HepG2 (cell line): ENCODE data around the gene MACROD2. TPM values are rescaled to one million over a fixed set of nuclear protein-coding genes. Genes with fewer than 3 reads are reported as not detected.

Experiments used
- ATAC-seq: fragments of 200-7000 bp; cut with Tn5 transposase; 3 replicates; pipeline ENCODE4 v1.9.1; 2020; ENCODE audit warnings: mild to moderate bottlenecking, moderate library complexity
- BruUV-seq: library from RNA; stranded (reverse); fragments of 400-500 nt; replicated peaks from 2 replicates; lab custom pipeline; 2021; lab: Mats Ljungman, UMichigan
- CTCF ChIA-PET: fragments of 300-600 bp; formaldehyde crosslinking; extraction: SDS; loops from one replicate; lab custom pipeline; 2021; ENCODE audit warnings: low total read pairs, inconsistent platforms, low intra/inter-chr PET ratio; lab: Yijun Ruan, JAX
- POLR2A ChIA-PET: fragments of 350-600 bp; sonication (Branson Sonifier 250); formaldehyde crosslinking; loops from one replicate; lab custom pipeline; 2020; ENCODE audit warnings: antibody characterized with exemption, inconsistent platforms; lab: Yijun Ruan, JAX
- DNase-seq: peaks from one replicate; pipeline ENCODE4 v3.0.0-alpha.2; 2015; ENCODE audit warnings: low spot score
- FAIRE-seq: peaks from 3 replicates; lab custom pipeline; 2011; peaks lifted over from hg19 to GRCh38; lab: Jason Lieb, UNC
- H2AFZ ChIP-seq: one replicate; pipeline ENCODE4 v1.6.1; 2011; ENCODE audit warnings: low read length, inconsistent platforms
- H3K27ac ChIP-seq: fragments of 300-600 bp; 3 replicates; pipeline ENCODE4 v1.8.0; 2011; ENCODE audit warnings: mixed run types, mild to moderate bottlenecking, mixed read lengths, low read length, inconsistent platforms; ENCODE audit not compliant: insufficient read depth; ENCODE audit errors: extremely low read length
- H3K27me3 ChIP-seq, 2 experiments: fragments of 200-600 bp in 1 of 2; 2 replicates in 1 of 2; 3 replicates in 1 of 2; pipeline versions ENCODE4 v1.6.0 to v1.8.0; 2011; ENCODE audit warnings: low read length in 2 of 2, mild to moderate bottlenecking in 2 of 2, moderate library complexity in 2 of 2, inconsistent platforms in 1 of 2; ENCODE audit not compliant: insufficient read depth in 2 of 2, control insufficient read depth in 1 of 2
- H3K36me3 ChIP-seq, 2 experiments: fragments of 200-600 bp in 1 of 2; replicated peaks in 1 of 2; 2 replicates in 1 of 2; 3 replicates in 1 of 2; pipeline versions ENCODE4 v1.5.1 to v1.8.0; 2011; ENCODE audit warnings: low read length in 2 of 2, inconsistent platforms in 1 of 2; ENCODE audit not compliant: insufficient read depth in 2 of 2, control insufficient read depth in 1 of 2
- H3K4me1 ChIP-seq: 2 replicates; pipeline ENCODE4 v1.5.1; 2012; ENCODE audit warnings: low read length, inconsistent platforms; ENCODE audit not compliant: insufficient read depth
- H3K4me2 ChIP-seq: 2 replicates; pipeline ENCODE4 v1.6.0; 2011; ENCODE audit warnings: low read depth, low read length, inconsistent platforms
- H3K4me3 ChIP-seq, 3 experiments: fragments of 200-600 bp in 1 of 3; sonication (generic), shearing (Covaris generic) in 1 of 3; replicated peaks in 1 of 3; 2 replicates each; pipeline ENCODE4 v1.5.1; 2011 to 2016; ENCODE audit warnings: low read length in 3 of 3, inconsistent platforms in 2 of 3, low read depth in 2 of 3, mild to moderate bottlenecking in 2 of 3, control low read depth in 1 of 3, mixed read lengths in 1 of 3; ENCODE audit not compliant: insufficient read depth in 1 of 3
- H3K79me2 ChIP-seq: one replicate; pipeline ENCODE4 v1.6.1; 2011; ENCODE audit warnings: low read length, inconsistent platforms; ENCODE audit not compliant: insufficient read depth
- H3K9ac ChIP-seq: 2 replicates; pipeline ENCODE4 v1.6.0; 2011; ENCODE audit warnings: mild to moderate bottlenecking, low read depth, low read length, inconsistent platforms; ENCODE audit not compliant: insufficient read depth
- H3K9me3 ChIP-seq: 2 replicates; pipeline ENCODE4 v1.5.1; 2012; ENCODE audit warnings: mild to moderate bottlenecking, low read length
- H4K20me1 ChIP-seq: 2 replicates; pipeline ENCODE4 v1.6.0; 2011; ENCODE audit warnings: inconsistent platforms, mild to moderate bottlenecking, low read length, moderate library complexity; ENCODE audit not compliant: insufficient read depth
- HHEX ChIP-seq: IDR thresholded peaks from 2 replicates; pipeline ENCODE4 v1.6.1; 2016; ENCODE audit warnings: control low read depth
- HMG20A ChIP-seq: IDR thresholded peaks from 2 replicates; pipeline ENCODE4 v1.6.1; 2016; ENCODE audit warnings: borderline replicate concordance
- KDM5B ChIP-seq: sonication (generic); formaldehyde crosslinking; IDR thresholded peaks from 2 replicates; pipeline ENCODE4 v1.4.0; 2020; ENCODE audit warnings: missing genetic modification reagents, mild to moderate bottlenecking, borderline replicate concordance
- KLF6 ChIP-seq: IDR thresholded peaks from 2 replicates; pipeline ENCODE4 v1.8.0; 2016; ENCODE audit warnings: missing biosample characterization, missing genetic modification reagents
- KMT2B ChIP-seq: IDR thresholded peaks from 2 replicates; pipeline ENCODE4 v1.6.1; 2016; ENCODE audit warnings: missing genetic modification reagents, missing compliant biosample characterization
- RBM22 ChIP-seq: fragments of 200-400 bp; formaldehyde crosslinking; optimal IDR thresholded peaks from 2 replicates; pipeline ENCODE3; 2017; ENCODE audit warnings: mild to moderate bottlenecking, low read length, moderate library complexity
- SAFB2 ChIP-seq: sonication (generic); formaldehyde crosslinking; IDR thresholded peaks from 2 replicates; pipeline ENCODE4 v1.5.1; 2020; ENCODE audit warnings: missing genetic modification reagents, low read depth, mild to moderate bottlenecking, borderline replicate concordance
- SMAD1 ChIP-seq: sonication (generic); formaldehyde crosslinking; IDR thresholded peaks from 2 replicates; pipeline ENCODE4 v1.4.0; 2020; ENCODE audit warnings: missing genetic modification reagents, low read depth, mild to moderate bottlenecking, borderline replicate concordance
- YEATS4 ChIP-seq: sonication (generic); formaldehyde crosslinking; IDR thresholded peaks from 2 replicates; pipeline ENCODE4 v1.4.0; 2020; ENCODE audit warnings: missing genetic modification reagents, borderline replicate concordance
- ZNF18 ChIP-seq: sonication (generic); formaldehyde crosslinking; IDR thresholded peaks from 2 replicates; pipeline ENCODE4 v1.8.0; 2022; ENCODE audit warnings: mild to moderate bottlenecking, missing genetic modification reagents; ENCODE audit not compliant: insufficient replicate concordance
- ZNF484 ChIP-seq: sonication (generic); formaldehyde crosslinking; IDR thresholded peaks from 2 replicates; pipeline ENCODE4 v1.5.1; 2020; ENCODE audit warnings: mild to moderate bottlenecking, low read depth, missing genetic modification reagents, borderline replicate concordance
- ZNF556 ChIP-seq: sonication (generic); formaldehyde crosslinking; IDR thresholded peaks from 2 replicates; pipeline ENCODE4 v1.4.0; 2020; ENCODE audit warnings: mild to moderate bottlenecking, missing genetic modification reagents, borderline replicate concordance
- ZNF737 ChIP-seq: sonication (generic); formaldehyde crosslinking; IDR thresholded peaks from 2 replicates; pipeline ENCODE4 v1.5.0; 2020; ENCODE audit warnings: missing genetic modification reagents, mild to moderate bottlenecking, borderline replicate concordance
- ZNF878 ChIP-seq: sonication (generic); formaldehyde crosslinking; IDR thresholded peaks from 2 replicates; pipeline ENCODE4 v1.8.1; 2023; ENCODE audit warnings: mild to moderate bottlenecking, missing genetic modification reagents, moderate library complexity
- in situ Hi-C: cut with HindIII; loops from 2 replicates; pipeline ENCODE4 v1.10.0; 2017; ENCODE audit warnings: low pct_unique_long_range_greater_than_20kb; ENCODE audit not compliant: extremely low pct_ligation_motif_present
- intact Hi-C: fragments of 100-400 bp; cut with micrococcal nuclease; formaldehyde crosslinking; loops from one replicate; pipeline ENCODE4 v1.10.0; 2022; ENCODE audit not compliant: unreplicated experiment
- polyA plus RNA-seq, 8 experiments: library from polyadenylated mRNA; depleted of rRNA in 3 of 8; stranded (reverse) in 7 of 8; unstranded in 1 of 8; fragments of >200 nt; fragmentation: Illumina TruSeq in 4 of 8; extraction: Trizol in 4 of 8; gene quantifications; 2 replicates each; pipeline versions ENCODE4 v1.2.1 to v1.2.3, GENCODE V29; 2011 to 2016; ENCODE audit warnings: low read depth in 4 of 8, missing spikeins in 1 of 8, mixed read lengths in 1 of 8; ENCODE audit not compliant: insufficient read depth in 1 of 8
- total RNA-seq, 5 experiments: library from RNA; depleted of rRNA; stranded (reverse); fragments of >200 nt; fragmentation: Illumina TruSeq; extraction: Trizol; gene quantifications; 2 replicates each; pipeline ENCODE4 v1.2.3, GENCODE V29; 2016; ENCODE audit warnings: low read depth in 1 of 5

Gene MACROD2
- total and polyA plus RNA-seq, 2 of the 13 experiments (the other 11 are each of a cell fraction or from before 2014, with no cell fraction given), result 0.13 to 0.51 TPM

DNA sequence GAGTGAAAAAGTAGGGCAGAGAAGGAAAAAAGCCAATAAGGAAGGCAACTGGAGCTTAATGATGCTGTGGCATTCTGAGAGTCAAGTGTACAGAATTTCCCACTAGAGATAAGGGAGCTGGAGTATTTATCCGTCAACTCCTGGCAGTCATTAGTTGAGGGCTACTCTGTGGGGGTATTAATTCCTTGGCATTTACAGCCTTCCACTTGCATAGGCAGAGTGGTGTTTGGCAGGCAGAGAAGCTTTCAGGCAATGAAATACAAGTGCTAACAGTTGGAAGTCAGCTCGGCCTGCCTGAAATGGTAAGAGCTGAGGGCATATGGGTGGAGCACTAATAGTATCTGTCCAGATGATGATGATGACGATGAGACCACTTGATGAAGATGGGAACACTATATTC lies 549.4 kb downstream of the MACROD2 start (continued):
- TF ChIP-seq RBM22, result no peak
- no peak for TF ChIP-seq HHEX (CRISPR knock-in tag)
- no peak for TF ChIP-seq KDM5B

DNA sequence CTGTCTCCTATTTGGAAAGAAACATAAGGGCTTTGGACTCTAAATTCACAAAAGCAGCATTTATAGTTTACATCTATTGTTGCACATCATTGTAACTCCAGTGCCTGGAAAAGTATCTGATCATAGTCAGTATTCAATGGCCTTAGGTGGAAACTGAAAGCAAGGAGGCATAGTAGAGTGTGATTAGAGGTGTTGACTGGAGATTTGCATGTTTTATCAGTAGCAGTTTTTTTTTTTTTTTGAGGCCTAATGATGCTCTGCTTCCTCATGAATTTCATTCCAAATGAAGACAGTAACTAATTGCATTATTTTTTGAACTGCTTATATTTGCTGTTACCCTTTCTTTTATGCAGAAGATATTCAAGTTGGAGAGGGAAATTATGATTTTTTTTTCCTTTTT lies 555.3 kb downstream of the MACROD2 start:
- ChIA-PET CTCF (no interaction called here), POLR2A (no interaction called here)
- H3K27ac ChIP-seq, result no peak overlapping the region
- DNase-seq (no peak), ATAC-seq (no peak), FAIRE-seq (no peak)
- no peaks in the 10 kb centered on the region for H4K20me1 ChIP-seq
- no peak overlapping the region for H2AFZ ChIP-seq
- peaks cover 20% of the 10 kb centered on the region for H3K9me3 ChIP-seq
- H3K4me2 ChIP-seq, result no peak overlapping the region
- TF ChIP-seq SMAD1 (CRISPR knock-in tag) (no peak), HMG20A (CRISPR knock-in tag) (no peak), ZNF737 (CRISPR knock-in tag) (no peak), ZNF878 (no peak), ZNF484 (no peak), KLF6 (CRISPR knock-in tag) (no peak), SAFB2 (CRISPR knock-in tag) (no peak), ZNF556 (CRISPR knock-in tag) (no peak), YEATS4 (no peak), KMT2B (no peak), ZNF18 (CRISPR knock-in tag) (no peak)
- in situ Hi-C loops (no loop called here), intact Hi-C loops (no loop called here)
- BruUV-seq, result no TSS peak
- no peaks in the 10 kb centered on the region for H3K27me3 ChIP-seq
- no peaks in the 10 kb centered on the region for H3K36me3 ChIP-seq
- no peaks in the 10 kb centered on the region for H3K79me2 ChIP-seq
- no peak overlapping the region for H3K4me3 ChIP-seq
- H3K9ac ChIP-seq, result no peak overlapping the region
- H3K4me1 ChIP-seq, result no peaks in the 10 kb centered on the region
